Activated CD8-positive, alpha-beta T cell treated with anti-CD3 and anti-CD28 coated beads for 36 hours (primary cell): Measurements from ENCODE around the gene INPP5A. TPM values are rescaled to one million over a fixed set of nuclear protein-coding genes. Genes with fewer than 3 reads are reported as not detected.

Experiments
- ATAC-seq: fragments of 200-7000 bp; cut with Tn5 transposase; one replicate; pipeline ENCODE4 v1.10.0; 2021; ENCODE audit warnings: mild to moderate bottlenecking, moderate library complexity
- CTCF ChIA-PET: fragments of 350-600 bp; sonication (Branson Sonifier 250); formaldehyde crosslinking; loops from one replicate; lab custom pipeline; 2021; ENCODE audit warnings: antibody characterized with exemption; lab: Charles Lee
- POLR2A ChIA-PET: fragments of 350-600 bp; sonication (Branson Sonifier 250); formaldehyde crosslinking; loops from one replicate; lab custom pipeline; 2021; ENCODE audit warnings: antibody characterized with exemption; lab: Charles Lee
- DNase-seq: peaks from one replicate; pipeline ENCODE4 v3.0.0-alpha.2; 2020
- H3K27ac Mint-ChIP-seq: one replicate; pipeline ENCODE4 v1.8.0; 2021; ENCODE audit warnings: mild to moderate bottlenecking, mixed read lengths
- H3K27me3 Mint-ChIP-seq: one replicate; pipeline ENCODE4 v1.8.0; 2021; ENCODE audit warnings: mixed read lengths
- H3K36me3 Mint-ChIP-seq: one replicate; pipeline ENCODE4 v1.8.0; 2021; ENCODE audit warnings: low read depth, mixed read lengths
- H3K4me1 Mint-ChIP-seq: one replicate; pipeline ENCODE4 v1.8.0; 2021; ENCODE audit warnings: low read depth, mixed read lengths
- H3K4me3 Mint-ChIP-seq: one replicate; pipeline ENCODE4 v1.8.0; 2021; ENCODE audit warnings: mild to moderate bottlenecking, moderate library complexity, mixed read lengths
- H3K9me3 Mint-ChIP-seq: one replicate; pipeline ENCODE4 v1.8.0; 2021; ENCODE audit warnings: mixed read lengths
- CTCF ChIP-seq: fragments of 200-600 bp; IDR thresholded peaks from one replicate; pipeline ENCODE4 v1.8.0; 2022; ENCODE audit warnings: antibody characterized with exemption, mild to moderate bottlenecking
- intact Hi-C: fragments of 100-400 bp; cut with micrococcal nuclease; formaldehyde crosslinking; loops from one replicate; pipeline ENCODE4 v1.10.0; 2022
- total RNA-seq, 2 experiments: library from RNA; stranded (reverse); gene quantifications; one replicate each; pipeline ENCODE4 v1.2.3, GENCODE V29; 2021

The INPP5A gene
- total RNA-seq, 2 experiments from 2014 or later = 9.6 to 10.4 TPM

- peaks cover 3% of the 10 kb centered on the region for H3K9me3 Mint-ChIP-seq
- no peak overlapping the region for H3K27ac Mint-ChIP-seq
- no peaks in the 10 kb centered on the region for H3K36me3 Mint-ChIP-seq
- H3K4me1 Mint-ChIP-seq = no peaks in the 10 kb centered on the region
- intact Hi-C loops = no loop called here
- ChIA-PET CTCF (no interaction called here), POLR2A (no interaction called here)
- ATAC-seq (no peak), DNase-seq (no peak)
- TF ChIP-seq CTCF = no peak
- H3K27me3 Mint-ChIP-seq = no peaks in the 10 kb centered on the region
- H3K4me3 Mint-ChIP-seq = no peak overlapping the region
These were observed 20.5 kb upstream of the INPP5A start for GRCh38 chr10:132516771-132517725.

- peaks cover 3% of the 10 kb centered on the region for H3K9me3 Mint-ChIP-seq
- no peak overlapping the region for H3K4me3 Mint-ChIP-seq
- DNase-seq = no peak
- ChIA-PET CTCF (interaction anchor here (0.7 kb wide), 1 partner anchor 59 kb away, joined by 3 read pairs; no protein-coding TSS in a partner anchor), POLR2A (no interaction called here)
- H3K27ac Mint-ChIP-seq = no peak overlapping the region
- H3K27me3 Mint-ChIP-seq = no peaks in the 10 kb centered on the region
- H3K4me1 Mint-ChIP-seq = no peaks in the 10 kb centered on the region
- no peak for TF ChIP-seq CTCF
- ATAC-seq = no peak
- intact Hi-C loops = no loop called here
- H3K36me3 Mint-ChIP-seq = no peaks in the 10 kb centered on the region
These were observed 19.6 kb upstream of the INPP5A start for GRCh38 chr10:132517951-132518521.

- H3K36me3 Mint-ChIP-seq = no peaks in the 10 kb centered on the region
- no peaks in the 10 kb centered on the region for H3K4me1 Mint-ChIP-seq
- CTCF ChIA-PET = interaction anchor here (0.7 kb wide), 1 partner anchor 60 kb away, joined by 3 read pairs; no protein-coding TSS in a partner anchor
- no peaks in the 10 kb centered on the region for H3K9me3 Mint-ChIP-seq
- DNase-seq (peak; percentile 26), ATAC-seq (peak; percentile 69)
- H3K27ac Mint-ChIP-seq = no peak overlapping the region
- H3K27me3 Mint-ChIP-seq = no peaks in the 10 kb centered on the region
- no peak overlapping the region for H3K4me3 Mint-ChIP-seq
- intact Hi-C loops = no loop called here
- POLR2A ChIA-PET = no interaction called here
- TF ChIP-seq CTCF = no peak
These were observed 18.8 kb upstream of the INPP5A start for GRCh38 chr10:132518572-132519381.

GRCh38 chr10:132519382-132520176, 18.0 kb upstream of the INPP5A start:
- Mint-ChIP-seq H3K4me1 (no peaks in the 10 kb centered on the region), H3K9me3 (no peaks in the 10 kb centered on the region), H3K27ac (no peak overlapping the region), H3K27me3 (no peaks in the 10 kb centered on the region), H3K4me3 (no peak overlapping the region), H3K36me3 (no peaks in the 10 kb centered on the region)
- ChIA-PET CTCF (no interaction called here), POLR2A (no interaction called here)
- ATAC-seq (no peak), DNase-seq (no peak)
- no peak for TF ChIP-seq CTCF
- intact Hi-C loops = no loop called here
